Subcutaneous abdominal adipose tissue (tissue), 5 donors: ENCODE results near the gene EGFR.

ENCODE experiments used
- H3K27ac ChIP-seq: one replicate; pipeline ENCODE4 v1.7.0; 2013; ENCODE audit warnings: low read depth, mild to moderate bottlenecking, inconsistent platforms, low read length, moderate library complexity
- H3K27me3 ChIP-seq, 5 donors: one replicate each; pipeline ENCODE4 v1.7.0; 2013; ENCODE audit warnings: low read length in 5 of 5, inconsistent platforms in 1 of 5; ENCODE audit not compliant: control insufficient read depth in 5 of 5, insufficient read depth in 4 of 5
- H3K36me3 ChIP-seq, 5 donors: one replicate each; pipeline ENCODE4 v1.7.0; 2013; ENCODE audit warnings: low read length in 5 of 5; ENCODE audit not compliant: control insufficient read depth in 5 of 5, insufficient read depth in 5 of 5
- H3K4me1 ChIP-seq, 5 donors: one replicate each; pipeline ENCODE4 v1.7.0; 2013; ENCODE audit warnings: low read length in 5 of 5, mild to moderate bottlenecking in 3 of 5, moderate library complexity in 1 of 5; ENCODE audit not compliant: control insufficient read depth in 5 of 5, insufficient read depth in 5 of 5
- H3K4me3 ChIP-seq, 5 donors: one replicate each; pipeline ENCODE4 v1.7.0; 2013; ENCODE audit warnings: low read length in 5 of 5, low read depth in 1 of 5
- H3K9ac ChIP-seq, 5 donors: one replicate each; pipeline ENCODE4 v1.7.0; 2013; ENCODE audit warnings: low read length in 5 of 5, mild to moderate bottlenecking in 4 of 5, moderate library complexity in 3 of 5
- H3K9me3 ChIP-seq, 5 donors: one replicate each; pipeline ENCODE4 v1.7.0; 2013; ENCODE audit warnings: low read length in 5 of 5; ENCODE audit not compliant: control insufficient read depth in 5 of 5
- donor health status: healthy.
- donor health status: healthy.
- donor health status: healthy.
- donor health status: healthy.
- donor health status: healthy.

EGFR gene

GRCh38 chr7:55207436-55208125 lies 188.8 kb downstream of the EGFR start:
- H3K4me1 ChIP-seq, result peaks cover 0 to 23% (median under 1%) of the 10 kb centered on the region in 5 donors
- peaks cover 22 to 66% (median 57%) of the 10 kb centered on the region in 5 donors for H3K36me3 ChIP-seq
- no peak overlapping the region for H3K9ac ChIP-seq
- H3K27me3 ChIP-seq, result no peaks in the 10 kb centered on the region
- no peak overlapping the region for H3K4me3 ChIP-seq
- no peak overlapping the region for H3K27ac ChIP-seq
- no peaks in the 10 kb centered on the region for H3K9me3 ChIP-seq

- H3K9ac ChIP-seq, result no peak overlapping the region
- peaks cover 16 to 50% (median 42%) of the 10 kb centered on the region in 5 donors for H3K36me3 ChIP-seq
These were observed 190.5 kb downstream of the EGFR start for GRCh38 chr7:55209366-55209765.

GRCh38 chr7:55210176-55210575 lies 191.4 kb downstream of the EGFR start:
- H3K27ac ChIP-seq, result no peak overlapping the region
- peaks cover 0 to 23% (median 10%) of the 10 kb centered on the region in 5 donors for H3K4me1 ChIP-seq
- H3K27me3 ChIP-seq, result no peaks in the 10 kb centered on the region
- H3K9me3 ChIP-seq, result no peaks in the 10 kb centered on the region
- H3K9ac ChIP-seq, result no peak overlapping the region
- H3K4me3 ChIP-seq, result no peak overlapping the region
- peaks cover 16 to 42% (median 34%) of the 10 kb centered on the region in 5 donors for H3K36me3 ChIP-seq

More at GRCh38 chr7:55209366-55209765, 190.5 kb downstream of the EGFR start:
- Histone ChIP-seq H3K9me3 (no peaks in the 10 kb centered on the region), H3K27me3 (no peaks in the 10 kb centered on the region), H3K4me1 (peaks cover 0 to 23% (median 10%) of the 10 kb centered on the region in 5 donors), H3K4me3 (no peak overlapping the region), H3K27ac (no peak overlapping the region)

GRCh38 chr7:55210716-55211115 lies 191.9 kb downstream of the EGFR start:
- Histone ChIP-seq H3K9me3 (no peaks in the 10 kb centered on the region), H3K4me3 (no peak overlapping the region), H3K27me3 (no peaks in the 10 kb centered on the region), H3K4me1 (peaks cover 0 to 23% (median 10%) of the 10 kb centered on the region in 5 donors), H3K27ac (no peak overlapping the region), H3K9ac (no peak overlapping the region), H3K36me3 (peaks cover 16 to 37% (median 29%) of the 10 kb centered on the region in 5 donors)

- no peak overlapping the region for H3K27ac ChIP-seq
These were observed 192.9 kb downstream of the EGFR start for GRCh38 chr7:55211726-55212125.

GRCh38 chr7:55212176-55212575 lies 193.4 kb downstream of the EGFR start:
- H3K9me3 ChIP-seq, result no peaks in the 10 kb centered on the region
- no peaks in the 10 kb centered on the region for H3K27me3 ChIP-seq
- H3K4me1 ChIP-seq, result peaks cover 0 to 23% (median 10%) of the 10 kb centered on the region in 5 donors
- H3K4me3 ChIP-seq, result no peak overlapping the region
- no peak overlapping the region for H3K9ac ChIP-seq
- H3K36me3 ChIP-seq, result peaks cover 5 to 22% (median 17%) of the 10 kb centered on the region in 5 donors
- H3K27ac ChIP-seq, result no peak overlapping the region

More at GRCh38 chr7:55211726-55212125, 192.9 kb downstream of the EGFR start:
- Histone ChIP-seq H3K27me3 (no peaks in the 10 kb centered on the region), H3K36me3 (peaks cover 9 to 27% (median 19%) of the 10 kb centered on the region in 5 donors), H3K9me3 (no peaks in the 10 kb centered on the region), H3K4me1 (peaks cover 0 to 23% (median 10%) of the 10 kb centered on the region in 5 donors), H3K4me3 (no peak overlapping the region), H3K9ac (no peak overlapping the region)

- no peak overlapping the region for H3K27ac ChIP-seq
- H3K9ac ChIP-seq, result no peak overlapping the region
- peaks cover 0 to 25% (median 10%) of the 10 kb centered on the region in 5 donors for H3K4me1 ChIP-seq
- H3K4me3 ChIP-seq, result no peak overlapping the region
- H3K9me3 ChIP-seq, result no peaks in the 10 kb centered on the region
- H3K36me3 ChIP-seq, result peaks cover 4 to 16% (median 12%) of the 10 kb centered on the region in 5 donors
- H3K27me3 ChIP-seq, result no peaks in the 10 kb centered on the region
These were observed 194.0 kb downstream of the EGFR start for GRCh38 chr7:55212838-55213237.

GRCh38 chr7:55214707-55215106 lies 195.9 kb downstream of the EGFR start:
- no peaks in the 10 kb centered on the region for H3K9me3 ChIP-seq
- no peaks in the 10 kb centered on the region for H3K36me3 ChIP-seq
- H3K27me3 ChIP-seq, result no peaks in the 10 kb centered on the region

GRCh38 chr7:55223023-55223422 lies 204.2 kb downstream of the EGFR start:
- no peak overlapping the region for H3K4me3 ChIP-seq
- no peaks in the 10 kb centered on the region for H3K9me3 ChIP-seq
- peaks cover 0 to 2% (median under 1%) of the 10 kb centered on the region in 5 donors for H3K4me1 ChIP-seq
- H3K9ac ChIP-seq, result no peak overlapping the region
- no peak overlapping the region for H3K27ac ChIP-seq
- H3K36me3 ChIP-seq, result no peaks in the 10 kb centered on the region
- no peaks in the 10 kb centered on the region for H3K27me3 ChIP-seq

More at GRCh38 chr7:55214707-55215106, 195.9 kb downstream of the EGFR start:
- H3K4me1 ChIP-seq, result peaks cover 0 to 29% (median 13%) of the 10 kb centered on the region in 5 donors
- H3K9ac ChIP-seq, result no peak overlapping the region
- no peak overlapping the region for H3K4me3 ChIP-seq
- H3K27ac ChIP-seq, result no peak overlapping the region

GRCh38 chr7:55224111-55224510 lies 205.3 kb downstream of the EGFR start:
- Histone ChIP-seq H3K27ac (no peak overlapping the region), H3K9me3 (no peaks in the 10 kb centered on the region), H3K9ac (no peak overlapping the region), H3K36me3 (no peaks in the 10 kb centered on the region), H3K4me3 (no peak overlapping the region), H3K4me1 (no peaks in the 10 kb centered on the region), H3K27me3 (no peaks in the 10 kb centered on the region)
